Thyroid gland (tissue), 4 donors: ENCODE data around the gene PRSS38. TPM values are rescaled to one million over a fixed set of nuclear protein-coding genes. Genes with fewer than 3 reads are reported as not detected.

Experiments used
- DNase-seq, 2 donors: peaks; one replicate each; pipeline ENCODE4 v3.0.0-alpha.2; 2019
- H3K27ac ChIP-seq, 3 donors: fragments of 200-600 bp; sonication (generic); 1 replicate in 2 of 3; 2 replicates in 1 of 3; pipeline ENCODE4 v1.5.1; 2016 to 2019; ENCODE audit warnings: mild to moderate bottlenecking in 1 of 3, moderate library complexity in 1 of 3
- H3K27me3 ChIP-seq: fragments of 200-600 bp; sonication (generic); one replicate; pipeline ENCODE4 v1.5.1; 2019
- H3K36me3 ChIP-seq, 2 donors: fragments of 200-600 bp; sonication (generic); one replicate each; pipeline ENCODE4 v1.5.1; 2016 to 2019
- H3K4me1 ChIP-seq, 2 donors: fragments of 200-600 bp; sonication (generic); one replicate each; pipeline ENCODE4 v1.5.1; 2017 to 2019
- H3K4me3 ChIP-seq, 3 donors: fragments of 200-600 bp; sonication (generic); replicated peaks in 1 of 3; 1 replicate in 2 of 3; 2 replicates in 1 of 3; pipeline ENCODE4 v1.5.1; 2016; ENCODE audit warnings: mild to moderate bottlenecking in 1 of 3
- H3K9me3 ChIP-seq: fragments of 200-600 bp; sonication (generic); one replicate; pipeline ENCODE4 v1.5.1; 2017
- POLR2A ChIP-seq, 2 donors: fragments of 450-650 bp; IDR thresholded peaks; one replicate each; pipeline ENCODE4 v1.6.1; 2017; ENCODE audit warnings: antibody characterized with exemption in 2 of 2, mild to moderate bottlenecking in 2 of 2, moderate library complexity in 1 of 2
- WGBS, 2 donors: methylation state at CpG; one replicate each; pipeline ENCODE4 v1.1.5; 2017; 5-methylcytosine and 5-hydroxymethylcytosine counted together
- intact Hi-C: fragments of 100-400 bp; cut with DNase I; formaldehyde crosslinking; loops from one replicate; pipeline ENCODE4 v1.15.1; 2023
- total RNA-seq, 4 donors: library from RNA; depleted of rRNA; stranded (reverse); fragments of >200 nt; gene quantifications; one replicate each; pipeline ENCODE4 v1.2.3, GENCODE V29; 2016
- TF ChIP-seq, protein P1 (sequence below), 6 experiments: fragments of 200-600 bp in 3 of 6; fragments of 450-650 bp in 3 of 6; sonication (generic) in 3 of 6; IDR thresholded peaks; one replicate each; pipeline ENCODE4 v1.5.1; 2016 to 2019; ENCODE audit warnings: antibody characterized with exemption in 6 of 6, mild to moderate bottlenecking in 2 of 6, inconsistent platforms in 1 of 6, moderate library complexity in 1 of 6

Gene PRSS38
- total RNA-seq, 4 donors from 2014 or later, result not detected

- Histone ChIP-seq H3K4me1 (no peaks in the 10 kb centered on the region), H3K4me3 (no peak overlapping the region), H3K36me3 (no peaks in the 10 kb centered on the region), H3K9me3 (no peaks in the 10 kb centered on the region), H3K27me3 (no peaks in the 10 kb centered on the region), H3K27ac (no peak overlapping the region)
- intact Hi-C loops, result no loop called here
- TF ChIP-seq, protein P1, sequence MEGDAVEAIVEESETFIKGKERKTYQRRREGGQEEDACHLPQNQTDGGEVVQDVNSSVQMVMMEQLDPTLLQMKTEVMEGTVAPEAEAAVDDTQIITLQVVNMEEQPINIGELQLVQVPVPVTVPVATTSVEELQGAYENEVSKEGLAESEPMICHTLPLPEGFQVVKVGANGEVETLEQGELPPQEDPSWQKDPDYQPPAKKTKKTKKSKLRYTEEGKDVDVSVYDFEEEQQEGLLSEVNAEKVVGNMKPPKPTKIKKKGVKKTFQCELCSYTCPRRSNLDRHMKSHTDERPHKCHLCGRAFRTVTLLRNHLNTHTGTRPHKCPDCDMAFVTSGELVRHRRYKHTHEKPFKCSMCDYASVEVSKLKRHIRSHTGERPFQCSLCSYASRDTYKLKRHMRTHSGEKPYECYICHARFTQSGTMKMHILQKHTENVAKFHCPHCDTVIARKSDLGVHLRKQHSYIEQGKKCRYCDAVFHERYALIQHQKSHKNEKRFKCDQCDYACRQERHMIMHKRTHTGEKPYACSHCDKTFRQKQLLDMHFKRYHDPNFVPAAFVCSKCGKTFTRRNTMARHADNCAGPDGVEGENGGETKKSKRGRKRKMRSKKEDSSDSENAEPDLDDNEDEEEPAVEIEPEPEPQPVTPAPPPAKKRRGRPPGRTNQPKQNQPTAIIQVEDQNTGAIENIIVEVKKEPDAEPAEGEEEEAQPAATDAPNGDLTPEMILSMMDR (IDR thresholded peaks at IDR 0.05), result no peak
- TF ChIP-seq POLR2A (IDR thresholded peaks at IDR 0.05), result no peak
- no peak for DNase-seq
These were observed 38.7 kb downstream of the PRSS38 start for GRCh38 chr1:227854189-227854588.

DNA sequence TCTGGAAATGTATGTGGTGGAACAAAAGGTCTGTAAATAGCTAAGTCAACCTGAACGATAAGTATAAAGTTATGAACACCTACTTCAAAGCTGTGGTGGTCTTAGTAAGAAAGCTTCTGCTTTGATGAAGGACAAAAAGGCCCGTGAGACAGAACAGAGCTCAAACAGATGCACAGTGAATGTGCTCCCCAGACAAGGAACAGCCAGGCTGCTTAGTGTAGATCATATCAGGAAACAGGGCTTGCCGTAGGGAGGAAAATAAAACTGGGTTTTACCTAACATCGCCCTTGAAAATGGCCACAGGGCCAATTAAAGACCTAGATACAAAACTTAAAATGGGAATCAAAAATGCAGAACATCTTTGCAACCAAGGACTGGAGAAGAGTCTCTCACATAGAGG, 40.2 kb downstream of the PRSS38 start:
- H3K4me3 ChIP-seq, result no peak overlapping the region
- no peak for TF ChIP-seq POLR2A (IDR thresholded peaks at IDR 0.05)
- TF ChIP-seq, protein P1 (IDR thresholded peaks at IDR 0.05), result no peak
- WGBS, 2 donors, result 75 to 78% methylated on average over 4 of the region's 4 CpGs

DNA sequence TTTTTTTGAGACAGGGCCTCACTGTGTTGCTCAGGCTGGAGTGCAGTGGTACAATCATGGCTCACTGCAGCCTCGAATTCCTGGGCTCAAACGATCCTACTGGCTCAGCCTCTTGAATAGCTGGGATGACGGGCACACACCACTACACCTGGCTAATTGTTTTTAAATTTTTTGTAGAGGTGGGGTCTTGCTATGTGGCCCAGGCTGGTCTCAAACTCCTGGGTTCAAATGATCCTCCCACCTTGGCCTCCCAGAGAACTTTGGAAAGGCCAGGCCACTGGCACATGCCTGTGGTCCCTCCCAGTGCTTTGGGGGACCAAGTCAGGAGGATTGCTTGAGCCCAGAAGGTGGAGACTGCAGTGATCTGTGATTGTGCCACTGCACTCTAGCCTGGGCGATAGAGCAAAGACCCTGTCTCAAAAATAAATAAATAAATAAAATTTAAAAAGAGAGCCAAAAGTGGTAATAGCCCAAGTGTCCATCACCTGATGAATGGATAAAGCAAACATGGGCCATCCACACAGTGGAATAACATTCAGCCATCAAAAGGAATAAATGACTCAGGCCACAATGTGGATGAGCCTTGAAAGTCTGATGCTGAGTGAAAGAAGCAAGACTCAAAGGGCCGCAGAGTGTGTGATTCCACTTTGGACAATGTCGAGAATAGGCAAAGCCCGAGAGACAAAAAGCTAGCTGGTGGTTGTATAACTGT, 40.8 kb downstream of the PRSS38 start:
- no peak overlapping the region for H3K4me3 ChIP-seq
- no peaks in the 10 kb centered on the region for H3K4me1 ChIP-seq
- no peaks in the 10 kb centered on the region for H3K36me3 ChIP-seq
- no peaks in the 10 kb centered on the region for H3K27me3 ChIP-seq
- intact Hi-C loops, result no loop called here
- 81 to 83% methylated on average over 7 of the region's 7 CpGs for WGBS, 2 donors
- no peak overlapping the region for H3K27ac ChIP-seq
- DNase-seq, result no peak
- no peaks in the 10 kb centered on the region for H3K9me3 ChIP-seq
- TF ChIP-seq POLR2A (IDR thresholded peaks at IDR 0.05), result no peak
- TF ChIP-seq, protein P1 (IDR thresholded peaks at IDR 0.05), result no peak

More for the DNA sequence above, 40.2 kb downstream of the PRSS38 start:
- no peaks in the 10 kb centered on the region for H3K4me1 ChIP-seq
- H3K27me3 ChIP-seq, result no peaks in the 10 kb centered on the region
- H3K36me3 ChIP-seq, result no peaks in the 10 kb centered on the region
- DNase-seq, result no peak
- no peaks in the 10 kb centered on the region for H3K9me3 ChIP-seq
- intact Hi-C loops, result no loop called here
- no peak overlapping the region for H3K27ac ChIP-seq

DNA sequence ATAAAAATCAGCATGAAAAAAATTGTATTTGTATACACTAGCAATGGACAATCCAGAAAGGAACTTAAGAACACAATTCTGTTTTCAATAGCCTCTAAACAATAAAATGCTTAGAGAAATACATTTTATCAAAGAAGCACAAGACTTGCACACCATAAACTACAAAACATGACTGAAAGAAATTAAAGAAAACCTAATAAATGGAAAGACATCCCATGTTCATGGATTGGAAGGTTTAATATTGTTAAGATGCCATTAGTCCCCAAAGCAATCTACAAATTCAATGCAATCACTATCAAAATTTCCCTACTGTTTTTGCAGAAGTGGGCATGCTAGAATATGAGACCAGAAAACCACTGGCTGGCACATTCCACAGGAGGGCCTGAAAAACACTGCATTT, 49.4 kb downstream of the PRSS38 start:
- Histone ChIP-seq H3K4me1 (no peaks in the 10 kb centered on the region), H3K9me3 (no peaks in the 10 kb centered on the region), H3K36me3 (no peaks in the 10 kb centered on the region), H3K27ac (no peak overlapping the region), H3K4me3 (no peak overlapping the region), H3K27me3 (no peaks in the 10 kb centered on the region)
- intact Hi-C loops, result no loop called here
- no peak for DNase-seq
- TF ChIP-seq, protein P1 (IDR thresholded peaks at IDR 0.05), result no peak
- TF ChIP-seq POLR2A (IDR thresholded peaks at IDR 0.05), result no peak

DNA sequence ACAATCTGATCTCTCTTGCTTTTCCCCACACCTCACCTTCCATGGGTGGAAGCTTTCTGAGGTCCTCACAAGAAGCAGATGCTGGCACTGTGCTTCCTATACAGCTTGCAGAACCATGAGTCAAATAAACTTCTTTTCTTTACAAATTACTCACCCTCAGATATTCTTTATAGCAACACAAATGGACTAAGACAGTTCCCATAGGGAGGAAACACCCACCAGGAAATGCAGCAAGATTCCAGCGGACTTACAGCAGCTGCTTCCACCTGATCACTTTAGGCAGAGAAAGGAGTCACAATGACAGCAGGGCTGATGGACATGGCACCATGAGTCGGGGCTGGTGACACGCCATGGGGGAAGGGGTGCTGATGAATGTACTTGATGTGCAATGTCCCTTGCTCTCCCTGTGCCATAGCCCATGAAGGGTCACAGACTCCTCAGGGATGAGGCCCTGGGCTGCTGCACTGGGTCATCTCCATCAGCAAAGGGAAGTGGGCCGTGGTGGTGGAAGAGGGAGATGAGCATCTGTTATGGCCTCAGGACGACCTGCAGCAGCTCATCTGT, 53.9 kb downstream of the PRSS38 start:
- WGBS, 2 donors, result 65 to 80% methylated on average over 5 of the region's 5 CpGs
- intact Hi-C loops, result no loop called here

More for the DNA sequence above, 53.9 kb downstream of the PRSS38 start:
- H3K4me1 ChIP-seq, result no peaks in the 10 kb centered on the region
- TF ChIP-seq POLR2A (IDR thresholded peaks at IDR 0.05), result no peak
- TF ChIP-seq, protein P1 (IDR thresholded peaks at IDR 0.05), result no peak
- no peaks in the 10 kb centered on the region for H3K9me3 ChIP-seq
- H3K27me3 ChIP-seq, result no peaks in the 10 kb centered on the region
- H3K36me3 ChIP-seq, result no peaks in the 10 kb centered on the region
- H3K27ac ChIP-seq, result no peak overlapping the region
- no peak for DNase-seq
- no peak overlapping the region for H3K4me3 ChIP-seq
